ENCODE data around the gene SIGLECL1. TPM values are rescaled to one million over a fixed set of nuclear protein-coding genes. Genes with fewer than 3 reads are reported as not detected.
"Not testable (repeated sequence)": the region's sequence is repeated elsewhere in the genome, so short reads cannot be mapped to it uniquely, and the experiment has no call there.

SIGLECL1 gene
- total RNA-seq, 4 donors from 2014 or later: not detected

GRCh38 chr19:51210191-51210784 lies 40.6 kb upstream of the SIGLECL1 start:
- no peak overlapping the region for H3K27ac ChIP-seq
- H3K9me3 ChIP-seq: no peaks in the 10 kb centered on the region
- no peaks in the 10 kb centered on the region for H3K36me3 ChIP-seq
- no peak for DNase-seq
- no peaks in the 10 kb centered on the region for H3K4me1 ChIP-seq
- no peak for TF ChIP-seq CTCF (IDR thresholded peaks at IDR 0.05)
- TF ChIP-seq POLR2A (IDR thresholded peaks at IDR 0.05): no peak
- no peak overlapping the region for H3K4me3 ChIP-seq (replicated peaks in 1 of 3)
- H3K27me3 ChIP-seq: no peaks in the 10 kb centered on the region
- WGBS, 2 donors: 84 to 90% methylated on average over 6 of the region's 6 CpGs
- intact Hi-C loops (cut with DNase I): no loop called here

GRCh38 chr19:51210874-51211361 lies 40.0 kb upstream of the SIGLECL1 start:
- 73% methylated on average over 13 of the region's 13 CpGs for WGBS, 2 donors
- H3K4me3 ChIP-seq (replicated peaks in 1 of 3); H3K4me1 ChIP-seq; H3K36me3 ChIP-seq; H3K27me3 ChIP-seq; H3K9me3 ChIP-seq; H3K27ac ChIP-seq; intact Hi-C loops (cut with DNase I); DNase-seq: not testable (repeated sequence)

DNA sequence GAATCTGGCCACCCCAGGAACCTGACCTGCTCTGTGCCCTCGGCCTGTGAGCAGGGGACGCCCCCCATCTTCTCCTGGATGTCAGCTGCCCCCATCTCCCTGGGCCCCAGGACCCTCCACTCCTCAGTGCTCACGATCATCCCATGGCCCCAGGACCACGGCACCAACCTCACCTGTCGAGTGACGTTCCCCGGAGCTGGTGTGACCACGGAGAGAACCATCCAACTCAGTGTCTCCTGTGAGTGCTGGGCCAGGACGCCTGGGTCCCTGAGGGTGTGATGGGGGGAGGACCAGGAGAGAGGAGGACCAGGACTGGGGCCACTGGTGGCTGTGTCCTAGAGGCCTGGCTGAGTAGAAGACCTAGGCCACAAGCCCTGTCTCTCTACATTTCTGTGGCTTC lies 39.0 kb upstream of the SIGLECL1 start:
- intact Hi-C loops (cut with DNase I): no loop called here
- H3K4me3 ChIP-seq (replicated peaks in 1 of 3): no peak overlapping the region
- H3K36me3 ChIP-seq: no peaks in the 10 kb centered on the region
- H3K27me3 ChIP-seq: no peaks in the 10 kb centered on the region
- no peak for TF ChIP-seq POLR2A (IDR thresholded peaks at IDR 0.05)
- TF ChIP-seq CTCF (IDR thresholded peaks at IDR 0.05): no peak
- WGBS, 2 donors: 91 to 97% methylated on average over 6 to 9 of the region's 9 CpGs
- no peak overlapping the region for H3K27ac ChIP-seq
- DNase-seq: no peak
- H3K9me3 ChIP-seq: no peaks in the 10 kb centered on the region
- H3K4me1 ChIP-seq: no peaks in the 10 kb centered on the region

DNA sequence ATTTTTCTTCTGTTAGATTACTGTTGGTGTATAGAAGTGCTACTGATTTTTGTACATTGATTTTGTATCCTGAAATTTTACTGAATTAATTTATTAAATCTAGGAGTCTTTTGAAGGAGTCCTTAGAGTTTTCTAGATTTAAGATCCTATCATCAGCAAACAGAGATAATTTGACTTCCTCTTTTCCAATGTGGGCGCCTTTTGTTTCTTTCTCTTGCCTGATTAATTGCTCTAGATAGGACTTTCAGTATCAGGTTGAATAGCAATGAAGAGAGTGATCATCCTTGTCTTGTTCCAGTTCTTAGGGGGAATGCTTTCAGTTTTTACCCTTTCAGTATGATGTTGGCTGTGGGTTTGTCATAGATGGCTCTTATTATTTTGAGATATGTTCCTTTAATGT lies 31.6 kb upstream of the SIGLECL1 start:
- H3K9me3 ChIP-seq: no peaks in the 10 kb centered on the region
- H3K36me3 ChIP-seq: no peaks in the 10 kb centered on the region
- H3K27me3 ChIP-seq: no peaks in the 10 kb centered on the region
- H3K4me1 ChIP-seq: no peaks in the 10 kb centered on the region
- intact Hi-C loops (cut with DNase I): no loop called here
- no peak overlapping the region for H3K27ac ChIP-seq
- TF ChIP-seq POLR2A (IDR thresholded peaks at IDR 0.05) (no peak), CTCF (IDR thresholded peaks at IDR 0.05) (no peak)
- WGBS, 2 donors: 75 to 76% methylated on average over 1 of the region's 1 CpG
- no peak overlapping the region for H3K4me3 ChIP-seq (replicated peaks in 1 of 3)
- DNase-seq: no peak

GRCh38 chr19:51219971-51220370 lies 30.9 kb upstream of the SIGLECL1 start:
- Histone ChIP-seq H3K4me3 (replicated peaks in 1 of 3) (no peak overlapping the region), H3K4me1 (no peaks in the 10 kb centered on the region), H3K27ac (no peak overlapping the region), H3K36me3 (no peaks in the 10 kb centered on the region), H3K9me3 (no peaks in the 10 kb centered on the region), H3K27me3 (no peaks in the 10 kb centered on the region)
- intact Hi-C loops (cut with DNase I): no loop called here
- no peak for TF ChIP-seq CTCF (IDR thresholded peaks at IDR 0.05)
- no peak for TF ChIP-seq POLR2A (IDR thresholded peaks at IDR 0.05)
- no peak for DNase-seq
- 87 to 96% methylated on average over 1 of the region's 1 CpG for WGBS, 2 donors

- Histone ChIP-seq H3K4me1 (no peaks in the 10 kb centered on the region), H3K36me3 (no peaks in the 10 kb centered on the region), H3K9me3 (no peaks in the 10 kb centered on the region), H3K27ac (no peak overlapping the region), H3K27me3 (no peaks in the 10 kb centered on the region), H3K4me3 (replicated peaks in 1 of 3) (no peak overlapping the region)
- TF ChIP-seq POLR2A (IDR thresholded peaks at IDR 0.05) (no peak), CTCF (IDR thresholded peaks at IDR 0.05) (no peak)
- DNase-seq: no peak
- intact Hi-C loops (cut with DNase I): no loop called here
Measured at GRCh38 chr19:51220996-51221395, 29.9 kb upstream of the SIGLECL1 start.

Measured in thyroid gland (tissue), 4 donors.